Liver (tissue), 9 donors: Measurements from ENCODE around the gene PANK1. TPM values are rescaled to one million over a fixed set of nuclear protein-coding genes. Genes with fewer than 3 reads are reported as not detected.

Source experiments
- DNase-seq: peaks from one replicate; pipeline ENCODE4 v3.0.0-alpha.2; 2017; ENCODE audit warnings: low spot score
- H3K27ac ChIP-seq, 2 donors: one replicate each; pipeline ENCODE4 v1.7.0; 2013; ENCODE audit warnings: inconsistent platforms in 2 of 2, low read length in 2 of 2, control low read depth in 1 of 2, low read depth in 1 of 2, mild to moderate bottlenecking in 1 of 2
- H3K27me3 ChIP-seq, 4 donors: one replicate each; pipeline versions ENCODE4 v1.6.1 to v1.7.0; 2013; ENCODE audit warnings: low read length in 3 of 4, inconsistent platforms in 1 of 4, mild to moderate bottlenecking in 1 of 4, moderate library complexity in 1 of 4; ENCODE audit not compliant: control insufficient read depth in 4 of 4, insufficient read depth in 4 of 4
- H3K36me3 ChIP-seq, 4 donors: one replicate each; pipeline versions ENCODE4 v1.6.1 to v1.7.0; 2013; ENCODE audit warnings: low read length in 3 of 4, mild to moderate bottlenecking in 3 of 4, low read depth in 1 of 4, moderate library complexity in 1 of 4; ENCODE audit not compliant: control insufficient read depth in 4 of 4, insufficient read depth in 3 of 4
- H3K4me1 ChIP-seq, 4 donors: one replicate each; pipeline versions ENCODE4 v1.6.1 to v1.7.0; 2013; ENCODE audit warnings: low read length in 3 of 4, mild to moderate bottlenecking in 3 of 4, moderate library complexity in 1 of 4; ENCODE audit not compliant: control insufficient read depth in 4 of 4, insufficient read depth in 4 of 4
- H3K4me3 ChIP-seq, 3 donors: one replicate each; pipeline versions ENCODE4 v1.6.1 to v1.7.0; 2013; ENCODE audit warnings: low read length in 3 of 3, control low read depth in 1 of 3, low read depth in 1 of 3, mild to moderate bottlenecking in 1 of 3
- H3K9ac ChIP-seq, 2 donors: one replicate each; pipeline ENCODE4 v1.7.0; 2013; ENCODE audit warnings: low read length in 2 of 2, mild to moderate bottlenecking in 2 of 2, moderate library complexity in 2 of 2, control low read depth in 1 of 2, low read depth in 1 of 2
- H3K9me3 ChIP-seq, 4 donors: one replicate each; pipeline versions ENCODE4 v1.6.1 to v1.7.0; 2013; ENCODE audit warnings: low read length in 3 of 4; ENCODE audit not compliant: control insufficient read depth in 4 of 4
- CTCF ChIP-seq: fragments of 150-350 bp; IDR thresholded peaks from 2 replicates; pipeline ENCODE4 v1.5.1; 2017; ENCODE audit warnings: improper control_type of control experiment, low read depth, low read length; ENCODE audit not compliant: missing input control
- EGR1 ChIP-seq, 2 donors: IDR thresholded peaks; 2 replicates each; pipeline ENCODE4 v1.6.1; 2016 to 2018; ENCODE audit warnings: antibody characterized with exemption in 2 of 2, low read depth in 2 of 2
- FOXA1 ChIP-seq: IDR thresholded peaks from 2 replicates; pipeline ENCODE4 v1.6.1; 2016; ENCODE audit warnings: antibody characterized with exemption
- FOXA2 ChIP-seq: IDR thresholded peaks from 2 replicates; pipeline ENCODE4 v1.6.1; 2016; ENCODE audit warnings: antibody characterized with exemption
- GABPA ChIP-seq, 2 donors: IDR thresholded peaks in 1 of 2; conservative IDR thresholded peaks in 1 of 2; 2 replicates each; pipeline ENCODE4 v1.6.1; 2016; ENCODE audit warnings: antibody characterized with exemption in 2 of 2, mild to moderate bottlenecking in 1 of 2, moderate library complexity in 1 of 2
- HNF4A ChIP-seq, 2 donors: conservative IDR thresholded peaks; 2 replicates each; pipeline ENCODE4 v1.6.1; 2016; ENCODE audit warnings: antibody characterized with exemption in 2 of 2, mild to moderate bottlenecking in 2 of 2
- HNF4G ChIP-seq: IDR thresholded peaks from 2 replicates; pipeline ENCODE4 v1.6.1; 2016; ENCODE audit warnings: antibody characterized with exemption
- JUND ChIP-seq, 2 donors: IDR thresholded peaks; 2 replicates each; pipeline ENCODE4 v1.6.1; 2016; ENCODE audit warnings: antibody characterized with exemption in 2 of 2
- MAX ChIP-seq: IDR thresholded peaks from 2 replicates; pipeline ENCODE4 v1.6.1; 2016; ENCODE audit warnings: antibody characterized with exemption
- NR2F2 ChIP-seq: IDR thresholded peaks from 2 replicates; pipeline ENCODE4 v1.6.1; 2016; ENCODE audit warnings: antibody characterized with exemption
- RAD21 ChIP-seq, 2 donors: IDR thresholded peaks; 2 replicates each; pipeline ENCODE4 v1.6.1; 2016; ENCODE audit warnings: antibody characterized with exemption in 2 of 2, mild to moderate bottlenecking in 2 of 2
- REST ChIP-seq: IDR thresholded peaks from 2 replicates; pipeline ENCODE4 v1.6.1; 2016; ENCODE audit warnings: antibody characterized with exemption, mild to moderate bottlenecking
- RXRA ChIP-seq, 2 donors: IDR thresholded peaks; 2 replicates each; pipeline ENCODE4 v1.6.1; 2017 to 2018; ENCODE audit warnings: antibody characterized with exemption in 2 of 2, mild to moderate bottlenecking in 1 of 2
- SP1 ChIP-seq: IDR thresholded peaks from 2 replicates; pipeline ENCODE4 v1.6.1; 2018; ENCODE audit warnings: antibody characterized with exemption, mild to moderate bottlenecking
- TAF1 ChIP-seq: conservative IDR thresholded peaks from 2 replicates; pipeline ENCODE4 v1.6.1; 2016; ENCODE audit warnings: antibody characterized with exemption, mild to moderate bottlenecking
- YY1 ChIP-seq: IDR thresholded peaks from 2 replicates; pipeline ENCODE4 v1.6.1; 2016; ENCODE audit warnings: antibody characterized with exemption, mild to moderate bottlenecking
- ZBTB33 ChIP-seq: IDR thresholded peaks from 2 replicates; pipeline ENCODE4 v1.6.1; 2016; ENCODE audit warnings: antibody characterized with exemption
- WGBS: extraction: QIAGEN DNeasy Blood & Tissue Kit; methylation state at CpG from one replicate; pipeline ENCODE4 v1.1.7; 2013; 5-methylcytosine and 5-hydroxymethylcytosine counted together
- polyA plus RNA-seq, 2 donors: library from polyadenylated mRNA; stranded (reverse) in 1 of 2; unstranded in 1 of 2; fragments of 200-250 nt in 1 of 2; fragments of >200 nt in 1 of 2; fragmentation: Nextera tagmentation in 1 of 2; extraction: Ambion mirVana in 1 of 2; gene quantifications; one replicate each; pipeline versions ENCODE4 v1.2.1 to v1.2.3, GENCODE V29; 2013 to 2015
- total RNA-seq, 2 donors: library from RNA; depleted of rRNA; stranded (reverse); fragments of >200 nt; gene quantifications; one replicate each; pipeline ENCODE4 v1.2.3, GENCODE V29; 2014
- TF ChIP-seq, protein P1 (sequence below): IDR thresholded peaks from 2 replicates; pipeline ENCODE4 v1.6.1; 2016; ENCODE audit warnings: antibody characterized with exemption
- donor health status: healthy.
- donor health status: healthy.
- donor health status: healthy.
- donor health status: healthy.
- donor health status: healthy.

PANK1 gene
- total and polyA plus RNA-seq, 4 donors, result 30.0 to 105 (median 44.7) TPM

GRCh38 chr10:89611282-89611681 is 33.8 kb downstream of the PANK1 start:
- Histone ChIP-seq H3K27me3 (no peaks in the 10 kb centered on the region), H3K9ac (no peak overlapping the region), H3K4me1 (peaks cover 0 to 7% (median 3%) of the 10 kb centered on the region in 4 donors), H3K36me3 (peaks cover 3 to 20% (median 17%) of the 10 kb centered on the region in 4 donors), H3K4me3 (no peak overlapping the region), H3K9me3 (no peaks in the 10 kb centered on the region), H3K27ac (no peak overlapping the region)
- no peak for TF ChIP-seq RAD21 (IDR thresholded peaks at IDR 0.05)
- no peak for TF ChIP-seq HNF4G
- no peak for TF ChIP-seq TAF1
- TF ChIP-seq, protein P1, sequence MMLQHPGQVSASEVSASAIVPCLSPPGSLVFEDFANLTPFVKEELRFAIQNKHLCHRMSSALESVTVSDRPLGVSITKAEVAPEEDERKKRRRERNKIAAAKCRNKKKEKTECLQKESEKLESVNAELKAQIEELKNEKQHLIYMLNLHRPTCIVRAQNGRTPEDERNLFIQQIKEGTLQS, result no peak
- TF ChIP-seq HNF4A (conservative IDR thresholded peaks at IDR 0.05), result no peak
- TF ChIP-seq ZBTB33, result no peak
- TF ChIP-seq RXRA (IDR thresholded peaks at IDR 0.05), result no peak
- TF ChIP-seq MAX, result no peak
- no peak for TF ChIP-seq CTCF
- no peak for TF ChIP-seq SP1
- no peak for TF ChIP-seq FOXA2
- no peak for TF ChIP-seq GABPA (IDR thresholded peaks at IDR 0.05 in 1 of 2, conservative IDR thresholded peaks at IDR 0.05 in 1 of 2)
- TF ChIP-seq JUND (IDR thresholded peaks at IDR 0.05), result no peak
- no peak for TF ChIP-seq EGR1 (IDR thresholded peaks at IDR 0.05; ENCODE audit: low read depth in 2 of 2)
- TF ChIP-seq NR2F2, result no peak
- TF ChIP-seq FOXA1, result no peak
- no peak for TF ChIP-seq REST
- no peak for TF ChIP-seq YY1
- WGBS, result 97% methylated on average over 4 of the region's 4 CpGs
- no peak for DNase-seq
